Measurements from ENCODE around the gene AIDA. TPM values are rescaled to one million over a fixed set of nuclear protein-coding genes. Genes with fewer than 3 reads are reported as not detected.
"Not testable (repeated sequence)": the region's sequence is repeated elsewhere in the genome, so short reads cannot be mapped to it uniquely, and the experiment has no call there.

The AIDA gene
- total RNA-seq, 1 donor from 2014 or later: 62.3 TPM

DNA sequence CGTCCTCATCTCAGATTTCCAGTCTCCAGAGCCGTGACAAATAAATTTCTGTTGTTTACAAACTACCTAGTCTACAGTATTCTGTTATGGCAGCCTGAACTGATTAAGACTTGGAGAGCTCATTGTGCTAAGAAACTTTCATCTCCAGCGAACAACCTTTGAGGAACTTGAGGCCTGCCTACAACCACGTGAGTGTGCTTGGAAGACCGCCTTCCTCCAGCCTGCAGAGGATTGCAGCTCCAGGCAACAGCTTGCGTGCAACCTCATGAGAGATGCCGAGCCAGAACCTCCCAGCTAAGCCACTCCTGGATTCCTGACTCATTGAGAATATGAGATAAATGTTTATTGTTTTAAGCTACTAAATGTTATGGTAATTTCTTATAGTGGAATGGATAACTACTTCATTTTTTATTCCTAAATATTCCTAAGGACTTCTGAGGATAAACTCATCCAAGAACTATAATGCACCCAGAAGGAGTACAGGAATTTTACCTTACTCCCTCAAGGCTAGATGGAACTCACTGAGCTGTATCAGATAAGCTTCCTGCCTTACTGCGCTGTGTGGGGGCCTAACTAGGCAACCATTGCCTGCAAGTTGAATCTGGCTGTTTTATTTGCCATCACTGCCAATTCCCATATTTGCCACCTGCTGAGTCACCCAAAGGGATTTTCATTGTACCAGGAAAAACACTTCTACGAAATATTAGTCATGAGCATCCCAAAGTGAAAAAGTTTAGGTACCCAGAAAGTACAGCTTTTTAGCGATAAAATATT, 42.3 kb upstream of the AIDA start:
- DNase-seq (ENCODE audit: low spot score, unreplicated experiment): no peak
- H3K9me3 Mint-ChIP-seq (ENCODE audit: low read depth): no peaks in the 10 kb centered on the region
- no peak overlapping the region for H3K4me3 Mint-ChIP-seq (ENCODE audit: low read depth)
- TF ChIP-seq, protein P1, sequence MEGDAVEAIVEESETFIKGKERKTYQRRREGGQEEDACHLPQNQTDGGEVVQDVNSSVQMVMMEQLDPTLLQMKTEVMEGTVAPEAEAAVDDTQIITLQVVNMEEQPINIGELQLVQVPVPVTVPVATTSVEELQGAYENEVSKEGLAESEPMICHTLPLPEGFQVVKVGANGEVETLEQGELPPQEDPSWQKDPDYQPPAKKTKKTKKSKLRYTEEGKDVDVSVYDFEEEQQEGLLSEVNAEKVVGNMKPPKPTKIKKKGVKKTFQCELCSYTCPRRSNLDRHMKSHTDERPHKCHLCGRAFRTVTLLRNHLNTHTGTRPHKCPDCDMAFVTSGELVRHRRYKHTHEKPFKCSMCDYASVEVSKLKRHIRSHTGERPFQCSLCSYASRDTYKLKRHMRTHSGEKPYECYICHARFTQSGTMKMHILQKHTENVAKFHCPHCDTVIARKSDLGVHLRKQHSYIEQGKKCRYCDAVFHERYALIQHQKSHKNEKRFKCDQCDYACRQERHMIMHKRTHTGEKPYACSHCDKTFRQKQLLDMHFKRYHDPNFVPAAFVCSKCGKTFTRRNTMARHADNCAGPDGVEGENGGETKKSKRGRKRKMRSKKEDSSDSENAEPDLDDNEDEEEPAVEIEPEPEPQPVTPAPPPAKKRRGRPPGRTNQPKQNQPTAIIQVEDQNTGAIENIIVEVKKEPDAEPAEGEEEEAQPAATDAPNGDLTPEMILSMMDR (IDR thresholded peaks at IDR 0.05; ENCODE audit: unreplicated experiment): no peak
- H3K27ac Mint-ChIP-seq: no peak overlapping the region
- no peaks in the 10 kb centered on the region for H3K36me3 Mint-ChIP-seq (ENCODE audit: insufficient read depth)
- peaks cover 12% of the 10 kb centered on the region for H3K4me1 Mint-ChIP-seq (ENCODE audit: low read depth)
- H3K27me3 Mint-ChIP-seq: peaks cover 3% of the 10 kb centered on the region

GRCh38 chr1:222751255-222751654, 39.0 kb upstream of the AIDA start:
- Mint-ChIP-seq H3K36me3 (ENCODE audit: insufficient read depth) (no peaks in the 10 kb centered on the region), H3K4me3 (ENCODE audit: low read depth) (no peak overlapping the region), H3K4me1 (ENCODE audit: low read depth) (peaks cover 12% of the 10 kb centered on the region), H3K27ac (no peak overlapping the region), H3K27me3 (peaks cover 9% of the 10 kb centered on the region), H3K9me3 (ENCODE audit: low read depth) (no peaks in the 10 kb centered on the region)
- no peak for DNase-seq (ENCODE audit: low spot score, unreplicated experiment)
- TF ChIP-seq, protein P1 (IDR thresholded peaks at IDR 0.05; ENCODE audit: unreplicated experiment): no peak

GRCh38 chr1:222750651-222751050, 38.4 kb upstream of the AIDA start:
- no peaks in the 10 kb centered on the region for H3K36me3 Mint-ChIP-seq (ENCODE audit: insufficient read depth)
- peaks cover 9% of the 10 kb centered on the region for H3K27me3 Mint-ChIP-seq
- no peaks in the 10 kb centered on the region for H3K9me3 Mint-ChIP-seq (ENCODE audit: low read depth)
- peaks cover 12% of the 10 kb centered on the region for H3K4me1 Mint-ChIP-seq (ENCODE audit: low read depth)
- H3K27ac Mint-ChIP-seq: no peak overlapping the region
- H3K4me3 Mint-ChIP-seq (ENCODE audit: low read depth): no peak overlapping the region
- TF ChIP-seq, protein P1 (IDR thresholded peaks at IDR 0.05; ENCODE audit: unreplicated experiment): no peak
- DNase-seq (ENCODE audit: low spot score, unreplicated experiment): no peak

GRCh38 chr1:222749927-222750326, 37.6 kb upstream of the AIDA start:
- H3K4me3 Mint-ChIP-seq (ENCODE audit: low read depth): no peak overlapping the region
- DNase-seq (ENCODE audit: low spot score, unreplicated experiment): no peak
- TF ChIP-seq, protein P1 (IDR thresholded peaks at IDR 0.05; ENCODE audit: unreplicated experiment): no peak
- no peak overlapping the region for H3K27ac Mint-ChIP-seq
- no peaks in the 10 kb centered on the region for H3K9me3 Mint-ChIP-seq (ENCODE audit: low read depth)
- H3K36me3 Mint-ChIP-seq (ENCODE audit: insufficient read depth): no peaks in the 10 kb centered on the region
- peaks cover 12% of the 10 kb centered on the region for H3K4me1 Mint-ChIP-seq (ENCODE audit: low read depth)
- H3K27me3 Mint-ChIP-seq: peaks cover 9% of the 10 kb centered on the region

DNA sequence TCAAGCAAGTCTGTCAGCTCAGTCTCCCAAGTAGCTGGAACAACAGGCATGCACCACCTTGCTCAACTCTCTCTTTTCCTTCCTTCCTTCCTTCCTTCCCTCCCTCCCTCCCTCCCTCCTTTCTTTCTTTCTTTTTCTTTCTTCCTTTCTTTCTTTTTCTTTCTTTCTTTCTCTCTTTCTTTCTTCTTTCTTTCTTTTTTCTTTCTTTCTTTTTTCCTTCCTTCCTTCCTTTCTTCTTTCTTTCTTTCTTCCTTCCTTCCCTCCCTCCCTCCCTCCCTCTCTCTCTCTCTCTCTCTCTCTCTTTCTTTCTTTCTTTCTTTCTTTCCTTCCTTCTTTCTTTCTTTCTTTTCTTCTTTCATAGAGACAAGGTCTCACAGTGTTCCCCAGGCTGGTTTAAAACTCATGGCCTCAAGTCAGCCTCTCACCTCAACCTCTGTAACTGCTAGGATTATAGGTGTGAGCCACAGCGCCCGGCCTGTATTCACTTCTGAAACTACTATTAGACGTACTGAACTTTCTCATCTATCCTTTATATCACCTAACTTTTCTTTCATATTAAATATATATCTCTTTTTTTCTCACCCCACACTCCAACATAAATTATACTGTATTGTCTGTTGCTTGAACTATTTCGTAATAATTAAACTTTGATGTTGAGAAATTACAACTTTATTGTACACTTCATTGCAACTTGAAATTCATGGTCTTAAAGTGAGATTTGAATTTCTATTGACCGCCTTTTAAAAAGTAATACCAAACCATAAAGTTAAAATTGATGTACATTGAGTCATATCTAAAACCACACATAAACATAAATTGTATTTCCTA, 29.6 kb upstream of the AIDA start:
- H3K27me3 Mint-ChIP-seq; H3K4me1 Mint-ChIP-seq (ENCODE audit: low read depth); H3K4me3 Mint-ChIP-seq (ENCODE audit: low read depth); H3K27ac Mint-ChIP-seq; H3K36me3 Mint-ChIP-seq (ENCODE audit: insufficient read depth); H3K9me3 Mint-ChIP-seq (ENCODE audit: low read depth); DNase-seq (ENCODE audit: low spot score, unreplicated experiment): not testable (repeated sequence)

Measured in progenitor cell of endocrine pancreas (in vitro differentiated cells).